GM18498 (cell line): Measurements from ENCODE around the gene SMARCC1.

ENCODE experiments used
- ATAC-seq: cut with Tn5 transposase; IDR thresholded peaks from one replicate; pipeline ENCODE4 v1.9.1; 2021; ENCODE audit warnings: mild to moderate bottlenecking, moderate library complexity; ENCODE audit not compliant: unreplicated experiment

The SMARCC1 gene

DNA sequence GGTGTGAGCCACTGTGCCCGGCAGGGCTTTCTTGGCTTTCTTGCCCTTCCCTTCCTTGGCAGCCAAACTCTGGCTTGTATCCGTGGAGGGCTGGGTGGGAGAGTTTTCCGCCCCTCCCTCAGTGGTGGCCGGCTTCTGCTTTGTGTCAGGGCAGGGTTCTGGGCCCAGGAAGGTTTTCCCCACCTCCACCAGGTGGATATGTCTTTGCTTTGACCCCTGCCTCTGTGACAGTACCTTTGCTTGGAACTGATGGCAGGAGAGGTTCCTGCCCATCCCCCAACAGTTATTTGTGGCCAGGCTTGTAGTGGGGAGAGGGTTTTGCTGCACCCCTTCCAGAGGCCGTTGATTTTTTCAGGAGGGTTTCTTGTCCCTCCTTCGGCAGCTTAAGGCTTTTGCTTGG, 227.4 kb downstream of the SMARCC1 start:
- no peak for ATAC-seq

DNA sequence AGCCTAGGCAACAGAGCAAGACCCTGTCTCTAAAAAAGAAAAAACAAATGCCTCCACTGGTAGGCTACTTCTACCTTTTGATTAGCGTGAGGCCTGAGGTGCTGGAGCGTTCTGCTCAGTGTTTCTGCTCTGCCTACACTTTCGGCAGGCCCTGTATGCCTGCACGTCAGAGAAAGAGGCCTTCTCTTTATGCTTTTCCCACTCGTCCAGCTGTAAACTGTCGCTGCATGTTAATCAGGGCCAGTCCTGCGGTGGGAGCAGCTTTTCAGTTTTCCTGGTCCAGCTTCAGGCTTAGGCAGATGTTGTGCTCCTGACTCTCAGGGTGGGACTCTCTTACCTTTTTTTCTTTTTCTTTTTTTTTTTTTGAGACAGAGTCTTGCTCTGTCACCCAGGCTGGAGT, 228.3 kb downstream of the SMARCC1 start:
- no peak for ATAC-seq

DNA sequence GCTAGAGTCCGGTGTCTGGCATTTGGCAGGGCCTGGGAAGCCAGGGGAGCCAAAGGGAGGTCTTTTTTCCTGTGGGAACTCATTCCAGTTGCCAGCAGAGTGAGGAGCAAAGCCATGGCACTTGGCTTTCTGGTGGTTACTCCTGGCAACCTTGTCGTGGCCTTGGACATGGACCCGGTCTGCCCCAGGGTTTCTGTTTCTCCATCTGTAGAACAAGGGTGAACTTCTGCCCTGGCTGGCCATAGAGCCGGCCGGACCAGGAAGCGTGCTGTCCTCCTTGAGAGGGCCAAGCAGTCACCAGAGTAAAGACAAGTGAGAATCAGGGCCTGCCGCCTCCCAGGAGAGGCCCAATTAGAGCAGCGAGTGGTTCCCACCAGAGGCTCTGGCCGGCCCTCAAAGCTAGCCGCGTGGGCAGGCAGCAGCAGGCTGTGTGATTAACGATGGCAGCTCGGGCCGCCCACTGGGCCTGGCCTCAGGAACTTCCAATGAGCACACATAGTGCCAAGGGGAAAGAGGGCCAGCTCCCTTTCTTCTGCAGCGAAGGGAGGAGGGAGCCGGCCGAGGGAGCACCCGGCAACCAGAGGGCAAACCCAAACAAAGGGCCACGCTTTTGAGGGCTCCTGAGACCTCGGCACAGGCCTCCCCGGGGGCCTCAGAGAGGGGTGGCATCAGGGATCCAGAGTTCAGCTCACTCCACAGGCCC, 239.1 kb downstream of the SMARCC1 start:
- no peak for ATAC-seq

DNA sequence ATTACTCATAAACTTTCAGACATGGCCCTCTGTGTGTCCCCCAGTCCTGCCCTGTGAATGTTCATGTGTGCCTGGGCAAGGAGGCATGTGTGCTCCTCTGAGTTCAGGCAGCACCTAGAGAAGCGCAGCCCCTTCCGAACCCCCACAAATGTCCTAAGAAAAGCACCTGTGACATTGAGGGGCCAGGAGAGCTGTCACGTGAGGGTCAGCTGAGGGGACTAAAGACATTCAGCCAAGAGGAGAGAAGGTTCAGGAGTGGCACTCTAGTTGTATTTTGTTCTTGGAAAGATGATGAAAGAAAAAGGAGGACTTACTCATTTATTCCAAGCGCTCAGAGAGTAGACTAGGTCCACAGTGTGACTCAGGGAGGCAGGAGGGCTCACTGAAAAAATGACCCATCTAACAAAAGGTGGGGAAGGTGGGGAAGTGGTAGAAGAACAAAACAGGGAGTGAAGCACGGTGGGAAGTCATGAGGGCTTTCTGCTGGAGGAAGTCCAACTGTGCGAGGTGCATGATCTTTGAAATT, 240.0 kb downstream of the SMARCC1 start:
- no peak for ATAC-seq

DNA sequence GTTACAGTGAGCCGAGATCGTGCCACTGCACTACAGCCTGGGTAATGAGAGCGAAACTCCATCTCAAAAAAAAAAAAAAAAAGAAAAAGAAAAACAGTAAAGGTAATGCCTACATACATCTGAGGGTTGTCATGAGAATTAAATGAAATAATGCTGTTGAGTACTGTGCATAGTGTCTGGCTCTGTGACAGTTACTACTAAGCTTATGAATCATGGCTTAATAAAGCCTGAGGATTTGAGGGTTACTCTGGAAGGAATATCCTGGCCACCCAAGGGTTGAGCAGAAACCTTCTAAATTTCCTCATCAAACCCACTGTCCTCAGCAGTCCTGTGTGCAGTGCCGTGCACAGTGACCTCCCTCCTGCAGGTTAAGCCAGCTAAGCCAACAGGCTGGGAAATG, 241.4 kb downstream of the SMARCC1 start:
- no peak for ATAC-seq

DNA sequence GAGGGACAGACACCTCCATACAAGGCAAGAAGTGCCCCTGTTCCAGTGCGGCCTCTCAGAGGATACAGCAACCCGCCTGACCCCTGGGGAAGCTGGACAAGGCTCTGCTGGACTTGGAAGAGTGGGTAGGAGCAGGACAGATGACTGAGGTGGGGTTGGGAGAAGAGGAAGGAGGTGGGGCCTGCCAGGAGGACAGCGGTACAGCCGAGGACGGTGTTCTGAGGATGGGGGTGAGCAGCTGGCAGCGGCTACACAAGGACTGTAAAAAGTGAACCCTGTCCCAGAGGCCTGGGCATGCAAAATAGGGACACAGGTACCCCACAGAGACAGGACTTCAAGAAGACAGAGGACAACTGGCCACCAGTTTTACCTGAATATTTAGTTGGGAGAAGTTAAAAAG, 244.7 kb downstream of the SMARCC1 start:
- no peak for ATAC-seq

DNA sequence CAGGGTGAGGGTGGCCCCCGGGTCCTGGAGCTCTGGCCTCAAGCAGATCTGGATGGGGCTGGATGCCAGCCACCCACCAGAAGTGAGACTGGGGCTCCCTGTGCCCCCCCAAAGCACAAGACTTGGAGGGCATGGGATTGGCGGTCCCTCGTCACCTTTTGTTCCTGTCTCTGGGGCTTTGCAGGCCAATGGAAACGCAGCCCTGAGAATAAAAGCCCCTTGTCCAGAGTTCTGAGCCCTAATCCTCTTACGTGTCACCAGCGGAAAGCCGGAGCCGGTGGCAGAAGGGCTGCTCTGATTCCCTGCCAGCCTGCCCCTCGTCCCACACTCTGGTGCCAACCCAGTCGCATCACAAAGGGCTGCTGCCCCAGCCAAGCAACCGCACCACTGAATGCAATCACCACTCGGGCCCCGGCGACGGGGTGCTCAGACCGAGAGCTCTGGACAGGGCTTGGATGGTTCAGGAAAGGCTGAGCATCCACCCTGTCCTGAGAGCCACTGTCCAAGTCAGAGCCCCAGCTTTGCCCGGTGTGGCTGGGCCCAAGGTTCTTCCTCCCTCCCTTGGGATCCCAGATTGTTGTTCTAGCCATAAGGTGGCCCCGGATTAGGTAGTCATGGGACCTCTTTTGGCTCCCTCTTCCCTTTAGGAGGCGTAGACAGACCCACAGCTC, 245.3 kb downstream of the SMARCC1 start:
- ATAC-seq = no peak
